Lower lobe of right lung (tissue), 2 donors: ENCODE results near the gene ZNF451. TPM values are rescaled to one million over a fixed set of nuclear protein-coding genes. Genes with fewer than 3 reads are reported as not detected.
A peak's percentile ranks its signal among the peaks of the same experiment; 100 is the strongest.

Experiments
- ATAC-seq, 2 donors: fragments of 200-7000 bp; cut with Tn5 transposase; one replicate each; pipeline ENCODE4 v1.9.1; 2020 to 2022; ENCODE audit warnings: mild to moderate bottlenecking in 2 of 2, moderate library complexity in 2 of 2
- DNase-seq: peaks from one replicate; pipeline ENCODE4 v3.0.0-alpha.2; 2020
- H3K27ac ChIP-seq: fragments of 200-600 bp; one replicate; pipeline ENCODE4 v1.8.0; 2022
- H3K27me3 ChIP-seq: fragments of 200-600 bp; one replicate; pipeline ENCODE4 v1.8.0; 2022; ENCODE audit warnings: low read depth
- H3K36me3 ChIP-seq: fragments of 200-600 bp; one replicate; pipeline ENCODE4 v1.8.0; 2022; ENCODE audit warnings: mild to moderate bottlenecking
- H3K4me1 ChIP-seq: fragments of 200-600 bp; one replicate; pipeline ENCODE4 v1.8.0; 2022
- H3K4me3 ChIP-seq: fragments of 200-600 bp; one replicate; pipeline ENCODE4 v1.8.0; 2022; ENCODE audit warnings: mild to moderate bottlenecking
- H3K9me3 ChIP-seq: fragments of 200-600 bp; one replicate; pipeline ENCODE4 v1.8.0; 2022
- CTCF ChIP-seq: fragments of 200-600 bp; IDR thresholded peaks from one replicate; pipeline ENCODE4 v1.8.0; 2022; ENCODE audit warnings: antibody characterized with exemption, mild to moderate bottlenecking
- intact Hi-C: fragments of 100-400 bp; cut with DNase I; formaldehyde crosslinking; loops from one replicate; pipeline ENCODE4 v1.11.0; 2022
- total RNA-seq: library from RNA; stranded (reverse); fragmentation: NEBNext Ultra II Directional; extraction: Animal tissue kit (Norgen Biotek cat#: 25700); gene quantifications from one replicate; pipeline ENCODE4 v1.2.1, GENCODE V29; 2021
- donor health status: DM: no; HTN: yes; CAD: no; lungs with severe emphysema.

ZNF451 gene
- total RNA-seq, 1 donor from 2014 or later: 56.9 TPM

GRCh38 chr6:57063847-57064246, 26.1 kb upstream of the ZNF451 start:
- Histone ChIP-seq H3K9me3 (no peaks in the 10 kb centered on the region), H3K27me3 (no peaks in the 10 kb centered on the region), H3K4me1 (no peaks in the 10 kb centered on the region), H3K4me3 (no peak overlapping the region), H3K27ac (no peak overlapping the region), H3K36me3 (peaks cover 39% of the 10 kb centered on the region)
- TF ChIP-seq CTCF: no peak
- intact Hi-C loops: no loop called here
- ATAC-seq (no peak), DNase-seq (no peak)

GRCh38 chr6:57064809-57065208, 25.2 kb upstream of the ZNF451 start:
- H3K4me3 ChIP-seq: no peak overlapping the region
- TF ChIP-seq CTCF: no peak
- no peak for DNase-seq
- intact Hi-C loops: no loop called here
- no peaks in the 10 kb centered on the region for H3K9me3 ChIP-seq
- no peak for ATAC-seq
- no peak overlapping the region for H3K27ac ChIP-seq
- H3K27me3 ChIP-seq: no peaks in the 10 kb centered on the region
- no peaks in the 10 kb centered on the region for H3K4me1 ChIP-seq
- peaks cover 33% of the 10 kb centered on the region for H3K36me3 ChIP-seq

GRCh38 chr6:57068061-57068460, 21.9 kb upstream of the ZNF451 start:
- H3K4me3 ChIP-seq: no peak overlapping the region
- H3K27ac ChIP-seq: no peak overlapping the region
- intact Hi-C loops: no loop called here
- H3K9me3 ChIP-seq: no peaks in the 10 kb centered on the region
- DNase-seq (no peak), ATAC-seq (peak in 1 of 2 donors; percentile 55)
- H3K36me3 ChIP-seq: peaks cover 18% of the 10 kb centered on the region
- no peaks in the 10 kb centered on the region for H3K27me3 ChIP-seq
- no peak for TF ChIP-seq CTCF
- H3K4me1 ChIP-seq: no peaks in the 10 kb centered on the region

- intact Hi-C loops: no loop called here
Measured at GRCh38 chr6:57069228-57069627, 20.8 kb upstream of the ZNF451 start.

GRCh38 chr6:57069920-57070331, 20.1 kb upstream of the ZNF451 start:
- Histone ChIP-seq H3K4me3 (no peak overlapping the region), H3K9me3 (no peaks in the 10 kb centered on the region), H3K27ac (no peak overlapping the region), H3K36me3 (peaks cover 7% of the 10 kb centered on the region), H3K27me3 (no peaks in the 10 kb centered on the region), H3K4me1 (no peaks in the 10 kb centered on the region)
- intact Hi-C loops: no loop called here
- ATAC-seq (no peak), DNase-seq (no peak)
- no peak for TF ChIP-seq CTCF

More at GRCh38 chr6:57069228-57069627, 20.8 kb upstream of the ZNF451 start:
- no peaks in the 10 kb centered on the region for H3K27me3 ChIP-seq
- peaks cover 11% of the 10 kb centered on the region for H3K36me3 ChIP-seq
- no peak overlapping the region for H3K27ac ChIP-seq
- no peak for DNase-seq
- ATAC-seq: no peak
- no peak for TF ChIP-seq CTCF
- H3K4me3 ChIP-seq: no peak overlapping the region
- H3K9me3 ChIP-seq: no peaks in the 10 kb centered on the region
- no peaks in the 10 kb centered on the region for H3K4me1 ChIP-seq

GRCh38 chr6:57072108-57072507, 17.9 kb upstream of the ZNF451 start:
- H3K27ac ChIP-seq: no peak overlapping the region
- no peak for TF ChIP-seq CTCF
- no peaks in the 10 kb centered on the region for H3K9me3 ChIP-seq
- ATAC-seq (no peak), DNase-seq (no peak)
- no peaks in the 10 kb centered on the region for H3K4me1 ChIP-seq
- H3K4me3 ChIP-seq: no peak overlapping the region
- H3K36me3 ChIP-seq: no peaks in the 10 kb centered on the region
- intact Hi-C loops: no loop called here
- no peaks in the 10 kb centered on the region for H3K27me3 ChIP-seq
